ENCODE data around the gene CHST12.

The CHST12 gene

DNA sequence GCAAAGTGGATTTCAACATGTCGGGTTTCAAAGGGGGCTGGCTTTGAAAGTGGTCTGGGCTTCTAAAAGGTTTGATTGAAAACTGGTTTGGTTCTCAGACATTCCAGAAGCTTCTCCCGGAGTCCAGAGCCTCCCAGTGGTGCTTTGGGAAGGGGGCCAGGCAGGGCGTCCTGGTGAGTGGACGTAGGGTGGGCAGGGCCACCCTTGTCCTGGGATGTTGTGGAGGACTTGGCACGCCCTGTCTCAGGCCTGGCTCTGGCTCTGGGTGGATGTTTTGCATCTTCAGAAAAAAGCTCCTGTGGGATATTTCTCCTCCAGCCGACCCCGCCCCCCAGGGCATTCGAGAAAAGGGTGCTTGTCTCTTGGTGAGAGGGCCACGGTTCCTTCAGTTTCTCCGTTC is 41.6 kb downstream of the CHST12 start:
- H3K27me3 ChIP-seq (ENCODE audit: insufficient read depth, poor library complexity, severe bottlenecking) = no peaks in the 10 kb centered on the region
- H3K4me3 ChIP-seq (replicated peaks; ENCODE audit: insufficient read depth, low read length) = no peak overlapping the region
- TF ChIP-seq, protein P1, sequence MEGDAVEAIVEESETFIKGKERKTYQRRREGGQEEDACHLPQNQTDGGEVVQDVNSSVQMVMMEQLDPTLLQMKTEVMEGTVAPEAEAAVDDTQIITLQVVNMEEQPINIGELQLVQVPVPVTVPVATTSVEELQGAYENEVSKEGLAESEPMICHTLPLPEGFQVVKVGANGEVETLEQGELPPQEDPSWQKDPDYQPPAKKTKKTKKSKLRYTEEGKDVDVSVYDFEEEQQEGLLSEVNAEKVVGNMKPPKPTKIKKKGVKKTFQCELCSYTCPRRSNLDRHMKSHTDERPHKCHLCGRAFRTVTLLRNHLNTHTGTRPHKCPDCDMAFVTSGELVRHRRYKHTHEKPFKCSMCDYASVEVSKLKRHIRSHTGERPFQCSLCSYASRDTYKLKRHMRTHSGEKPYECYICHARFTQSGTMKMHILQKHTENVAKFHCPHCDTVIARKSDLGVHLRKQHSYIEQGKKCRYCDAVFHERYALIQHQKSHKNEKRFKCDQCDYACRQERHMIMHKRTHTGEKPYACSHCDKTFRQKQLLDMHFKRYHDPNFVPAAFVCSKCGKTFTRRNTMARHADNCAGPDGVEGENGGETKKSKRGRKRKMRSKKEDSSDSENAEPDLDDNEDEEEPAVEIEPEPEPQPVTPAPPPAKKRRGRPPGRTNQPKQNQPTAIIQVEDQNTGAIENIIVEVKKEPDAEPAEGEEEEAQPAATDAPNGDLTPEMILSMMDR (IDR thresholded peaks at IDR 0.05; ENCODE audit: insufficient read depth, low read length) = no peak
- TF ChIP-seq GABPA (IDR thresholded peaks at IDR 0.05; ENCODE audit: low read depth) = no peak
- no peak for TF ChIP-seq REST (IDR thresholded peaks at IDR 0.05; ENCODE audit: insufficient replicate concordance, low read depth)
- H3K27ac ChIP-seq (replicated peaks) = no peak overlapping the region
- no peak for DNase-seq (ENCODE audit: low read depth in 1 of 2, low spot score in 1 of 2)

GRCh38 chr7:2445898-2446555 is 42.6 kb downstream of the CHST12 start:
- Histone ChIP-seq H3K27ac (replicated peaks) (no peak overlapping the region), H3K4me3 (replicated peaks; ENCODE audit: insufficient read depth, low read length) (no peak overlapping the region), H3K27me3 (ENCODE audit: insufficient read depth, poor library complexity, severe bottlenecking) (no peaks in the 10 kb centered on the region)
- TF ChIP-seq POLR2AphosphoS5 (IDR thresholded peaks at IDR 0.05; ENCODE audit: low read depth) = no peak
- TF ChIP-seq GABPA (IDR thresholded peaks at IDR 0.05; ENCODE audit: low read depth) = no peak
- no peak for TF ChIP-seq REST (IDR thresholded peaks at IDR 0.05; ENCODE audit: insufficient replicate concordance, low read depth)
- no peak for TF ChIP-seq SPI1 (IDR thresholded peaks at IDR 0.05; ENCODE audit: borderline replicate concordance, low read depth)
- TF ChIP-seq, protein P1 (IDR thresholded peaks at IDR 0.05; ENCODE audit: insufficient read depth, low read length) = no peak
- no peak for DNase-seq (ENCODE audit: low read depth in 1 of 2, low spot score in 1 of 2)

- DNase-seq (ENCODE audit: low read depth in 1 of 2, low spot score in 1 of 2) = no peak
- Histone ChIP-seq H3K27ac (replicated peaks) (no peak overlapping the region), H3K4me3 (replicated peaks; ENCODE audit: insufficient read depth, low read length) (no peak overlapping the region), H3K27me3 (ENCODE audit: insufficient read depth, poor library complexity, severe bottlenecking) (no peaks in the 10 kb centered on the region)
- peak; percentile 20; the same call in 1 of the 2 replicates for TF ChIP-seq POLR2AphosphoS5 (IDR thresholded peaks at IDR 0.05; ENCODE audit: low read depth)
- no peak for TF ChIP-seq GABPA (IDR thresholded peaks at IDR 0.05; ENCODE audit: low read depth)
Observed at GRCh38 chr7:2446676-2447075, 43.3 kb downstream of the CHST12 start.

GRCh38 chr7:2450198-2451107 is 47.0 kb downstream of the CHST12 start:
- Histone ChIP-seq H3K27ac (replicated peaks) (no peak overlapping the region), H3K4me3 (replicated peaks; ENCODE audit: insufficient read depth, low read length) (no peak overlapping the region), H3K27me3 (ENCODE audit: insufficient read depth, poor library complexity, severe bottlenecking) (no peaks in the 10 kb centered on the region)
- no peak for TF ChIP-seq SPI1 (IDR thresholded peaks at IDR 0.05; ENCODE audit: borderline replicate concordance, low read depth)
- TF ChIP-seq, protein P1 (IDR thresholded peaks at IDR 0.05; ENCODE audit: insufficient read depth, low read length) = no peak
- no peak for TF ChIP-seq REST (IDR thresholded peaks at IDR 0.05; ENCODE audit: insufficient replicate concordance, low read depth)
- no peak for TF ChIP-seq GABPA (IDR thresholded peaks at IDR 0.05; ENCODE audit: low read depth)
- TF ChIP-seq POLR2AphosphoS5 (IDR thresholded peaks at IDR 0.05; ENCODE audit: low read depth) = no peak
- no peak for DNase-seq (ENCODE audit: low read depth in 1 of 2, low spot score in 1 of 2)
